GM20000 (cell line): ENCODE measurements around the gene HOXA7.

Experiments
- DNase-seq: peaks from one replicate; pipeline ENCODE4 v3.0.0; 2012; ENCODE audit warnings: low spot score
- CTCF ChIP-seq: IDR thresholded peaks from 2 replicates; pipeline ENCODE4 v1.5.1; 2012; ENCODE audit warnings: mild to moderate bottlenecking, control low read depth; ENCODE audit errors: extremely low read depth, missing control alignments

The HOXA7 gene

GRCh38 chr7:27197137-27198042, 40.9 kb upstream of the HOXA7 start:
- TF ChIP-seq CTCF = no peak
- no peak for DNase-seq

GRCh38 chr7:27196287-27196767, 39.9 kb upstream of the HOXA7 start:
- DNase-seq = peak; percentile 83
- peak; percentile 62 for TF ChIP-seq CTCF

GRCh38 chr7:27194686-27195379, 38.4 kb upstream of the HOXA7 start:
- no peak for DNase-seq
- no peak for TF ChIP-seq CTCF

GRCh38 chr7:27194002-27194352, 37.5 kb upstream of the HOXA7 start:
- TF ChIP-seq CTCF = no peak
- DNase-seq = no peak

- TF ChIP-seq CTCF = no peak
- DNase-seq = no peak
Observed at GRCh38 chr7:27193335-27194001, 37.0 kb upstream of the HOXA7 start.

- TF ChIP-seq CTCF = no peak
- DNase-seq = no peak
Observed at GRCh38 chr7:27192546-27193334, 36.3 kb upstream of the HOXA7 start.
